ENCODE results near the gene GAK.

Gene GAK

DNA sequence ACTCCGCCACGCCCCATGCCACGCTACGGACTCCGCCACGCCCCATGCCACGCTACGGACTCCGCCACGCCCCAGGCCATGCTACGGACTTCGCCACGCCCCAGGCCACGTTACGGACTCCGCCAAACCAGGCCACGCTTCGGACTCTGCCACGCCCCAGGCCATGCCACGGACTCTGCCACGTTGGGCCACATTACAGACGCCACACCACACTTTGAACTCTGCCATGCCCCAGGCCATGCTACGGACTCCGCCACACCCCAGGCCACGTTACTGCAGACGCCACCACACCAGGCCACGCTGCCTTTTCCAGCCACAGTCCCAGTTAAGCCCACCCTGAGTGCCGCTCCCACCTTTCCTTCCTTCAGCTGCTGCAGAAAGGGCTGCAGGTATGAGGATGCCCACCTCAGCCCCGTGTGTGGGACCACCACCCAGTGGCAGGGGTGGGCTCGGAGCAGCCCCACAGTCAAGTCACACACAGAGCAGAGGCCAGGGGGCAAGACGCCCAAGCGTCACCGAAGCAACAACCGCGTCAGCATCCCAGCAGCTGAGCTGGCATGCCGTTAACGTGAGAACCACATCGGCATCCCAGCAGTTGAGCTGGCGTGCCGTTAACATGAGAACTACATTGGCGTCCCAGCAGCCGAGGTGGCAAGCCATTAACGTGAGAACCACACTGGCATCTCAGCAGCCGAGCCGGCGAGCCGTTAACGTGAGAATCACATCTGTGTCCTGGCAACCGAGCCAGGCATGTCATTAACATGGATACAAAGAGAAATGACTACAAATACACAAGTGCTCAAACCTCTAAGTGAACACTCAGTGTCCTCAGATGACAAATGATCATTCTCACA lies 26.4 kb downstream of the GAK start:
- no peak for DNase-seq

- DNase-seq: no peak
Measured at GRCh38 chr4:903066-904046, 28.8 kb downstream of the GAK start.

DNA sequence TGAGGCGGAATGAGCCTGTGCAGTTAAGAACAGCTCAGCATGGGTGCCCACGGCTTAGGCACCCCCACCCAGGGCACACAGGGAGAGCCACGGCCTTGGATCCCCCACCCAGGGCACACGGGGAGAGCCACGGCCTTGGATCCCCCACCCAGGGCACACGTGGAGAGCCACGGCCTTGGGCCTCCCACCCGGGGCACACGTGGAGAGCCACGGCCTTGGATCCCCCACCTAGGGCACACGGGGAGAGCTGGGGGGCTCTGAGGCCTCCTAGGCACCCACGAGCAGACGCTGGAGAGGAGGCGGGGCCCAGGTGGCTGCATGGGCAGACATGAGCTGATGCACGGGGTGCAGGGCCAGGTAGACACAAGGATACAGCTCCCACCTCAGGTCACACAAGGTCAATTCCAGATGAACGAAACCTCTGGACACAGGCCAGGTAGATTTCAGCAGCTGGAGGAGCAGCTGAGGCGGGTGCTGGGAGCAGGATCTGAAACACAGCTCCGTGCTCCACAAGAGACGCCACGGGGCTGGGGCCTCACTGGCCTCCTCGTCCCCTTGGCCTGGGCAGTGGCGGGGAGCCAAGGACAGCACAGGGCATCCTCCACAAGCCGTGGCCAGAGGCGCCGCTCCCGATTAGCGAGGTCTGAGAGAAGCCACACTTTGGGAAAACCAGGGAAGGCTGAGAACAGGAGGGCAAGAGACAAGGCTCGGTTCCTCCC lies 30.8 kb downstream of the GAK start:
- DNase-seq: no peak

GRCh38 chr4:900721-901120 lies 31.4 kb downstream of the GAK start:
- no peak for DNase-seq

DNA sequence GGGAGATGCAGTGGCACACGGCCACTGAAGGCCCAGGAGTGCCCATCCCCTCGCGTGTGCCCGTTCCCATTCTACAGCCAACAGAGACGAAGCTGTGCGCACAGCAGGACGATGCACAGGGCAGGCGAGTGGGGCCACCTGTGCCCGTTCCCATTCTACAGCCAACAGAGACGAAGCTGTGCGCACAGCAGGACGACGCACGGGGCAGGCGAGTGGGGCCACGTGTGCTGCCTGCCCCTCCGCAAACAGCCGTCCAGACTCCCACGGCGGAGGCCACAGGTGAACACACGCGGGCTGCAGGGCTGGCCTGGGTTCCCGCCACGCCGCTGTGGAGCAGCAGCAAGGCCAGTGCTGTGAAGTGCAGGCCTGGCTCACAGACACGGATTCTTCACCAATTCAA lies 32.0 kb downstream of the GAK start:
- DNase-seq: no peak

GRCh38 chr4:899556-899906 lies 32.6 kb downstream of the GAK start:
- DNase-seq: no peak

GRCh38 chr4:898869-899555 lies 33.1 kb downstream of the GAK start:
- no peak for DNase-seq

- DNase-seq: no peak
Measured at GRCh38 chr4:898123-898522, 34.0 kb downstream of the GAK start.

DNA sequence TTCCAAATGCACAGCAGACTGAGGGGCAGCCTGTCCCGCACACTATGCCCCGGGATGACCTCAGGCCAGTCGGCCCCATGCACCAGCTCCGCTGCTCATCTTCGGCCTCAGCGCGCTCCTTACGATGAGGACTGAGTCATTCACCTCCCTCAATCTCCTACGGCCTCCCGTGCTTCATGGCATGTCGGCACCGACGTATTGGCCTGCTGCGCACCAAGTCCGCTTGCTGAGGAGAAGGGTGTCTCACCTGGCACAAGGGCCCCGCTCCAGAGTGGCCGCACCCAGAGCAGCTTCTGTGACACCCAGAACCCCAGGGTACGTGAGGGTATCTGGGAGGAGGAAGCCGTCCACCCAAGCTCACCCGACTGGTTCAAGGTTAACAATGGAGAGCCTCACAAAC lies 35.5 kb downstream of the GAK start:
- no peak for DNase-seq

DNA sequence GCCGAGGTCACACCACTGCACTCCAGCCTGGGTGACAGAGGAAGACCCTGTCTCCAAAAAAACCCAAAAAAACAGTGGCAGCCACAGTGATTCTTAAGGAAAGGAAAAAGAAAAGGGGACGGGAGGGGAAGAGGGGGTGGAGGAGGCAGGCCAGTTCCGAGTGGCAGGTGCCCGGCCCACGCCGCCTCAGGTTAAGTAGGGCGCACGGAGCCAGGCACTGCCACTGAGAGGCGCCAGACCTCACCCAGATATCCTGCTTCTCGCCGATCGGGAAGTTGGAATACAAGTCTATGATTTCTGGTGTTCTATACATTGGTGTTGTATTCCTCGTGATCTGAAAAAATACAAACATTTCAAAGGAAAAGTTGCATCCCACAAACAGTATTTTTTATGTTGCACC lies 35.9 kb downstream of the GAK start:
- no peak for DNase-seq

- DNase-seq: no peak
Measured at GRCh38 chr4:895596-895995, 36.5 kb downstream of the GAK start.

- DNase-seq: no peak
Measured at GRCh38 chr4:893995-894705, 38.0 kb downstream of the GAK start.

- no peak for DNase-seq
Measured at GRCh38 chr4:893276-893994, 38.7 kb downstream of the GAK start.

GRCh38 chr4:892780-893179 lies 39.3 kb downstream of the GAK start:
- no peak for DNase-seq

GRCh38 chr4:891747-892146 lies 40.4 kb downstream of the GAK start:
- DNase-seq: no peak

GRCh38 chr4:890036-890695 lies 42.0 kb downstream of the GAK start:
- DNase-seq: no peak

DNA sequence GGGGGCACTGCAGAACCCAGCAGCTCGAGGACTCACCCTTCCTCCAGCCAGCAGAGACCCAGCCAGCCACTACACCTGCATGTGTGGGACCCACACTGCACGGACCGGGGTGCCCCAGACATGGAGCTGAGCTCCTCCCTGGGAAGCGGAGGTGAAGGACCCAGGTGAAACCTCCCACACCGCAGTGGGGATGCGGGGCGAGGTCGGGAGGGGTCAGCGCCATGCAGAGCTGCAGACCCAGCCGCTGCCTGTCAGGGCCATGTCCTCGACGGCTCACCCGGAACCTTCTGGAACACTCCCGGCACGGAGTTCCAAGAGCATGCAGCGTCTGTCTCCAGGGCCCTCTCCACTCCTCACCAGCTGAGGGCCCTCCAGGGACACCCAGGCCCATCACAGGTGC lies 42.6 kb downstream of the GAK start:
- DNase-seq: no peak

DNA sequence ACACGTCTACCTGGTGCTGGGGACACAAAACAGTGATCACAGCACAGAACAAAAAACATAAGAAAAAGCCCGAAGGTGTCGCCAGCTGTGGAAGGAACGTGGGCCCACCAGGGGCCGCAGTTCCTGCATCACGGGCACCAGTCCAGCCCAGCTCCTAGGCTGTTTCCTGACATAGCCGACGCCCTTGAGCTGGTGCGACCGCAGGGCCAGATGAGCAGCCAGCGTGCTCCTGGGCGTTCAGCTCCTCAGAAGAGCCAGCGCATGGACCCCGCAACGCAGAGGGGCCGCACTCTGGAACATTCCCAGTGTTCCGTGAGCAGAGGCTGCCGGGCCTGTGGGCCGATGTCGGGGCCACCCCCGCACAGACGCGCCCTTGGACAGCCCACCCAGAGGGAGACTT lies 44.1 kb downstream of the GAK start:
- no peak for DNase-seq

DNA sequence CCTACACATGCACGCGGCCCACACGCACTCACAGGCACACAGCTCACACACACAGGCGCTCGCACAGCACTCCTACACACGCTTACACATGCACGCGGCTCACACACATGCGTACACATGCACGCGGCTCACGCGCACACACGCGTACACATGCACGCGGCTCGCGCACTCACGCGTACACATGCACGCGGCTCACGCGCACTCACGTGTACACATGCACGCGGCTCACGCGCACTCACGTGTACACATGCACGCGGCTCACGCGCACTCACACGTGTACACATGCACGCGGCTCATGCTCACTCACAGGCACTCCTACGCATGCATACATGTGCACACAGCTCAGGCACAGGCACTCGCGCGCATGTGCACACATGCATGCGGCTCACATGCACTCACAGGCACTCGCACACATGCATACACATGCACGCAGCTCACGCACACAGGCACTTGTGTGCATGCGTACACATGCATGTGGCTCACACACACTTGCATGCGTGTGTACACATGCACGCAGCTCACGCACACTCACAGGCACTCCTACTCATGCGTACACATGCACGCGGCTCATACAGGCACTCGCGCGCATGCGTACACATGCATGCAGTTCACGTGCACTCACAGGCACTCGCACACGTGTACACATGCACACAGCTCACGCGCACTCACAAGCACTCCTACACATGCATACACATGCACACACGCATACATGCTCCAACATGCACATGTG lies 44.9 kb downstream of the GAK start:
- DNase-seq: no peak

- DNase-seq: no peak
Measured at GRCh38 chr4:886244-886643, 45.9 kb downstream of the GAK start.
